GM21723 (cell line): ENCODE measurements around the gene DNAH8.

ENCODE experiments used
- ATAC-seq: cut with Tn5 transposase; IDR thresholded peaks from one replicate; pipeline ENCODE4 v1.9.1; 2021; ENCODE audit warnings: mild to moderate bottlenecking, moderate library complexity; ENCODE audit not compliant: unreplicated experiment

DNAH8 gene

GRCh38 chr6:39047434-39048327 is 332.6 kb downstream of the DNAH8 start:
- ATAC-seq, result no peak

GRCh38 chr6:39048481-39049399 is 333.6 kb downstream of the DNAH8 start, which contains the start of gene GLP1R:
Gene GLP1R, plus strand, starts transcription at chr6:39048781. Its CDS starts 60 bp downstream, at chr6:39048841.
- no peak for ATAC-seq

GRCh38 chr6:39049575-39050283 is 334.6 kb downstream of the DNAH8 start:
- ATAC-seq, result no peak

- ATAC-seq, result no peak
Observed at GRCh38 chr6:39050453-39051112, 335.5 kb downstream of the DNAH8 start.

- ATAC-seq, result no peak
Observed at GRCh38 chr6:39051399-39052122, 336.4 kb downstream of the DNAH8 start.

GRCh38 chr6:39053016-39053624 is 338.0 kb downstream of the DNAH8 start:
- no peak for ATAC-seq

GRCh38 chr6:39053854-39054576 is 338.9 kb downstream of the DNAH8 start:
- ATAC-seq, result no peak

GRCh38 chr6:39054577-39055142 is 339.5 kb downstream of the DNAH8 start:
- no peak for ATAC-seq

GRCh38 chr6:39055661-39056060 is 340.6 kb downstream of the DNAH8 start:
- ATAC-seq, result no peak

GRCh38 chr6:39056191-39056590 is 341.1 kb downstream of the DNAH8 start:
- ATAC-seq, result no peak

GRCh38 chr6:39056681-39057080 is 341.6 kb downstream of the DNAH8 start:
- ATAC-seq, result no peak

GRCh38 chr6:39057251-39058155 is 342.4 kb downstream of the DNAH8 start:
- no peak for ATAC-seq

- ATAC-seq, result no peak
Observed at GRCh38 chr6:39058471-39059147, 343.5 kb downstream of the DNAH8 start.

- no peak for ATAC-seq
Observed at GRCh38 chr6:39059496-39060310, 344.6 kb downstream of the DNAH8 start.

- ATAC-seq, result no peak
Observed at GRCh38 chr6:39060467-39061160, 345.5 kb downstream of the DNAH8 start.
